ENCODE measurements around the gene STXBP5. TPM values are rescaled to one million over a fixed set of nuclear protein-coding genes. Genes with fewer than 3 reads are reported as not detected.

STXBP5 gene
- total and polyA plus RNA-seq, 2 of the 13 experiments (the other 11 are each of a cell fraction or from before 2014, with no cell fraction given), result 8.8 to 19.4 TPM

GRCh38 chr6:147192278-147192911 is 11.8 kb upstream of the STXBP5 start (continued):
- TF ChIP-seq NFYB (CRISPR knock-in tag; IDR thresholded peaks at IDR 0.05) (no peak), ZNF292 (CRISPR knock-in tag; IDR thresholded peaks at IDR 0.05; ENCODE audit: borderline replicate concordance, low read depth) (no peak), ATF2 (CRISPR knock-in tag; IDR thresholded peaks at IDR 0.05) (0 out of 2 replicates have a peak, but pooled peaks have one; percentile 51), ZNF674 (CRISPR knock-in tag; IDR thresholded peaks at IDR 0.05; ENCODE audit: low read depth) (no peak), ZFP37 (CRISPR knock-in tag; IDR thresholded peaks at IDR 0.05; ENCODE audit: borderline replicate concordance) (no peak), ZKSCAN5 (CRISPR knock-in tag; IDR thresholded peaks at IDR 0.05) (no peak), ZFYVE20 (CRISPR knock-in tag; IDR thresholded peaks at IDR 0.05; ENCODE audit: borderline replicate concordance, low read depth) (no peak), SP140L (CRISPR knock-in tag; IDR thresholded peaks at IDR 0.05; ENCODE audit: borderline replicate concordance) (no peak), ZNF260 (CRISPR knock-in tag; IDR thresholded peaks at IDR 0.05; ENCODE audit: borderline replicate concordance, low read depth) (no peak), ZNF253 (CRISPR knock-in tag; IDR thresholded peaks at IDR 0.05; ENCODE audit: borderline replicate concordance) (no peak), ZNF468 (CRISPR knock-in tag; IDR thresholded peaks at IDR 0.05) (no peak), JUNB (CRISPR knock-in tag; IDR thresholded peaks at IDR 0.05; ENCODE audit: borderline replicate concordance) (no peak), ZNF329 (CRISPR knock-in tag; IDR thresholded peaks at IDR 0.05; ENCODE audit: low read depth) (no peak), PBX2 (CRISPR knock-in tag; IDR thresholded peaks at IDR 0.05) (no peak), ZNF703 (CRISPR knock-in tag; IDR thresholded peaks at IDR 0.05; ENCODE audit: borderline replicate concordance) (no peak; the same call in 1 of the 2 replicates), TFDP2 (CRISPR knock-in tag; IDR thresholded peaks at IDR 0.05) (no peak), ESRRA (CRISPR knock-in tag; IDR thresholded peaks at IDR 0.05; ENCODE audit: low read depth) (no peak), CHD4 (IDR thresholded peaks at IDR 0.05; ENCODE audit: borderline replicate concordance, low read length) (no peak), ZNF367 (CRISPR knock-in tag; IDR thresholded peaks at IDR 0.05; ENCODE audit: borderline replicate concordance) (no peak)
